Measurements from ENCODE around the gene MAD2L2. TPM values are rescaled to one million over a fixed set of nuclear protein-coding genes. Genes with fewer than 3 reads are reported as not detected.

Gene MAD2L2
- total RNA-seq (10 to 100 TPM; 21.1 to 35.9 (median 27.8) TPM), polyA plus RNA-seq (10 to 100 TPM; 13.0 to 34.6 TPM)
- long read RNA-seq, donor 1, transcript MAD2L2-207 (9 exons, 1,118 nt): major isoform, 35 of 45 reads
- long read RNA-seq, donor 1, partial matches to known transcripts: 3 of 45 reads
- long read RNA-seq, donor 1, other reads (novel, unspliced or antisense): 6 of 45 reads
- long read RNA-seq, donor 2, transcript MAD2L2-207 (9 exons, 1,118 nt): major isoform, 17 of 25 reads
- long read RNA-seq, donor 2, transcript MAD2L2-204 (9 exons, 872 nt): minor isoform, 5 of 25 reads
- long read RNA-seq, donor 2, partial matches to known transcripts: 0 of 25 reads
- long read RNA-seq, donor 2, other reads (novel, unspliced or antisense): 0 of 25 reads
- long read RNA-seq, donor 3, transcript MAD2L2-207 (9 exons, 1,118 nt): major isoform, 31 of 40 reads
- long read RNA-seq, donor 3, partial matches to known transcripts: 2 of 40 reads
- long read RNA-seq, donor 3, other reads (novel, unspliced or antisense): 5 of 40 reads

DNA sequence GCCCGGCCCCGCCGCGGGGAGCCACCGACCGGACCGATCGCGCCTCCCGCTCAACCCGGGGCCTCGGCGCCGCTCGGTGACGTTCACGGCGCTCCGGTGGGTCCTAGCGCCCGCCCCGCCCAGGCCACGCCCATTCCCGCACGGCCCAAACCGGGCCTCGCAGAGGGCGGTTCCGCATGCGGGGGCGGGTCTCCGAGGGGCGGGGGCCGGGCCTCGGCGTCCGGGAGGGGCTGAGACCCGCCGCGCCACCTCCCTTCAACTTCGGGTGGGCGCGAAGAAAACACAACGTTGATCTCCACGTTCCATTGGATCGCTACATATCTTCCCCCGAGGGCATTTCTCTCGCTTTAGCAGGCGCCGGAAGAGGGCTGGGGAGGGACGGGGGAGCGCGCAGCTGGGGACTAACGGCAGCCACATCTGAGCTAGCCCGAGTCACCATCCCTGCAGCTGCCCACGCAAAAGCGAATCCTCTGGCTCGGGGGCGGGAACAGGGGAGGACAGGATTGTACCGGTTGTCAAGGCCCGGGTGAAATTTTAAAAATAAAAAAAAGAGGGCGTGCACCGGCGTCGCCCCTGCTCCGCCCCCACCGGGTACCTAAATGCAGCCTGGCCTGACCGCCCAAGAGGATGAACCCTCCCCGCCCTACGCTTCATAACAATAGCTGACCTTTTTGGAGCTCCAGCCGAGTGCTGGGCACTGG lies at the start of gene MAD2L2:
Gene MAD2L2 (minus strand): TSS at position 78 of the 701 bp plus-strand sequence. CDS start 547 bp downstream, outside the sequence.
- 0 to 1% (median 1%) methylated on average over 28 to 71 of the region's 71 CpGs for WGBS, 3 donors
- intact Hi-C loops (cut with DNase I): loop anchor here in 1 of 4 donors (5.0 kb wide), 1 partner anchor 36 kb away; no protein-coding TSS in a partner anchor
- H3K27me3 ChIP-seq: no peaks in the 10 kb centered on the region
- H3K9me3 ChIP-seq: no peaks in the 10 kb centered on the region
- peak within 1 kb of the TSS; percentile 67 to 69 for H3K27ac ChIP-seq
- TF ChIP-seq EP300 (IDR thresholded peaks at IDR 0.05) (peak; percentile 47), POLR2A (IDR thresholded peaks at IDR 0.05) (peak; percentile 76)
- TF ChIP-seq, protein P1, sequence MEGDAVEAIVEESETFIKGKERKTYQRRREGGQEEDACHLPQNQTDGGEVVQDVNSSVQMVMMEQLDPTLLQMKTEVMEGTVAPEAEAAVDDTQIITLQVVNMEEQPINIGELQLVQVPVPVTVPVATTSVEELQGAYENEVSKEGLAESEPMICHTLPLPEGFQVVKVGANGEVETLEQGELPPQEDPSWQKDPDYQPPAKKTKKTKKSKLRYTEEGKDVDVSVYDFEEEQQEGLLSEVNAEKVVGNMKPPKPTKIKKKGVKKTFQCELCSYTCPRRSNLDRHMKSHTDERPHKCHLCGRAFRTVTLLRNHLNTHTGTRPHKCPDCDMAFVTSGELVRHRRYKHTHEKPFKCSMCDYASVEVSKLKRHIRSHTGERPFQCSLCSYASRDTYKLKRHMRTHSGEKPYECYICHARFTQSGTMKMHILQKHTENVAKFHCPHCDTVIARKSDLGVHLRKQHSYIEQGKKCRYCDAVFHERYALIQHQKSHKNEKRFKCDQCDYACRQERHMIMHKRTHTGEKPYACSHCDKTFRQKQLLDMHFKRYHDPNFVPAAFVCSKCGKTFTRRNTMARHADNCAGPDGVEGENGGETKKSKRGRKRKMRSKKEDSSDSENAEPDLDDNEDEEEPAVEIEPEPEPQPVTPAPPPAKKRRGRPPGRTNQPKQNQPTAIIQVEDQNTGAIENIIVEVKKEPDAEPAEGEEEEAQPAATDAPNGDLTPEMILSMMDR (IDR thresholded peaks at IDR 0.05): no peak
- H3K36me3 ChIP-seq: no peaks in the 10 kb centered on the region
- DNase-seq: peak; percentile 85 to 92 (median 90)
- H3K4me3 ChIP-seq: peak within 1 kb of the TSS; percentile 66
- H3K4me1 ChIP-seq (ENCODE audit: insufficient read depth): peaks cover 4% of the 10 kb centered on the region

DNA sequence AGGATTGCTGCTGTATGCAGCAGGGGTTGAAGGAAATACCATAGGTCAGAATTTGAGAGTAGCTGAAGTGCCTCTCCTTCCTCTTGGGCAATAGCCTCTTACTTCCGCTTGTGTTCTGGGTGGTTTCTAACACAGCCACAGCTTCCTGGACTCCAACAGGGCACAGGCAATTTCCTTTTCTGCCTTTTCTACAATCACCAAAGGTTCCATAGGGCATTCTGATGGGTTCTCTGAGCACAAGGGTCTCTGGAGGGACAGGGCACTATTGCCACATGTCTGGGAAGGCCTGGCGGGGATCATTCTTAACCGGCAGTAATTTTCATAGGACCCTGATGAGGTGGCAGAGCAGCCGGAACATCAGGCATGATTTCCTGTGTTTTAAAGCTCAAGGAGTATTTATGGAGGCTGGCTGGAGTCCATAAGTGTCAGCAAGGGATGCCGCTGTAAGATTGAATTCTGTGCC lies 49.5 kb upstream of the MAD2L2 start:
- DNase-seq: no peak
- H3K9me3 ChIP-seq: no peaks in the 10 kb centered on the region
- WGBS, 3 donors: 61 to 72% (median 64%) methylated on average over 5 of the region's 5 CpGs
- H3K4me1 ChIP-seq (ENCODE audit: insufficient read depth): peaks cover 9% of the 10 kb centered on the region
- intact Hi-C loops (cut with DNase I): loop anchor here in 2 of 4 donors (5.0 to 10.0 kb wide), 2 partner anchors 64 to 68 kb away; partner anchors contain the start of gene FBXO6 (in 1 of the 2)
- H3K36me3 ChIP-seq: no peaks in the 10 kb centered on the region
- H3K27ac ChIP-seq: no peak overlapping the region
- no peak overlapping the region for H3K4me3 ChIP-seq
- TF ChIP-seq EP300 (IDR thresholded peaks at IDR 0.05): no peak
- TF ChIP-seq POLR2A (IDR thresholded peaks at IDR 0.05): no peak
- TF ChIP-seq, protein P1 (IDR thresholded peaks at IDR 0.05): no peak
- no peaks in the 10 kb centered on the region for H3K27me3 ChIP-seq

- 55 to 61% (median 55%) methylated on average over 26 of the region's 26 CpGs for WGBS, 3 donors
- TF ChIP-seq EP300 (IDR thresholded peaks at IDR 0.05) (no peak), POLR2A (IDR thresholded peaks at IDR 0.05) (no peak)
- TF ChIP-seq, protein P1 (IDR thresholded peaks at IDR 0.05): no peak
- Histone ChIP-seq H3K27ac (no peak overlapping the region), H3K4me1 (ENCODE audit: insufficient read depth) (peaks cover 9% of the 10 kb centered on the region), H3K9me3 (no peaks in the 10 kb centered on the region), H3K36me3 (no peaks in the 10 kb centered on the region), H3K27me3 (no peaks in the 10 kb centered on the region), H3K4me3 (no peak overlapping the region)
- intact Hi-C loops (cut with DNase I): loop anchor here in 2 of 4 donors (5.0 to 10.0 kb wide), 2 partner anchors 65 to 67 kb away; partner anchors contain the start of gene FBXO6 (in 1 of the 2)
- no peak for DNase-seq
Measured at GRCh38 chr1:11729498-11730428, 48.8 kb upstream of the MAD2L2 start.

Data from ovary (tissue), 10 donors.